ENCODE data around the gene CARNS1. TPM values are rescaled to one million over a fixed set of nuclear protein-coding genes. Genes with fewer than 3 reads are reported as not detected.
A peak's percentile ranks its signal among the peaks of the same experiment; 100 is the strongest.

The CARNS1 gene
- total and polyA plus RNA-seq, 2 of the 13 experiments (the other 11 are each of a cell fraction or from before 2014, with no cell fraction given): not detected

DNA sequence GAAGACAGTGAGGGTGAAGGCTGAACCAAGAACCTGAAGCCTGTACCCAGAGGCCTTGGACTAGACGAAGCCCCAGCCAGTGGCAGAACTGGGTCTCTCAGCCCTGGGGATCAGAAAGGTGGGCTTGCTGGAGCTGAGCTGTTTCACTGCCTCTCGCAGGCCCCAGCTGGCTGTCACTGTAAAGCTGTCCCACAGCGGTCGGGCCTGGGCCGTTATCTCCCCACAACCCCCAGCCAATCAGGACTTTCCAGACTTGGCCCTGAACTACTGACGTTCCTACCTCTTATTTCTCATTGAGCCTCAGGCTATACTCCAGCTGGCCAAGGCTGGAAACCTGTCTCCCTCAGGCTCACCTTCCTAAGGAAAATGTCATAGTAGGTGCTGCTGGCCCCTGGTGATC, 17.9 kb upstream of the CARNS1 start:
- TF ChIP-seq CHD4 (IDR thresholded peaks at IDR 0.05; ENCODE audit: borderline replicate concordance, low read length) (no peak), AGO2 (optimal IDR thresholded peaks at IDR 0.05; ENCODE audit: low read depth, low read length) (peak; percentile 20)
- H3K4me3 ChIP-seq (replicated peaks in 1 of 3; ENCODE audit: insufficient read depth in 1 of 3, low read depth in 2 of 3, low read length in 3 of 3): no peak overlapping the region
- POLR2A ChIA-PET: interaction anchor here (1.6 kb wide), 1 partner anchor 23 kb away, joined by 6 read pairs; no protein-coding TSS in a partner anchor
- WGBS (ENCODE audit: low lambda C conversion rate): 98% methylated on average over 5 of the region's 6 CpGs
- H3K9me3 ChIP-seq (ENCODE audit: low read length): no peaks in the 10 kb centered on the region
- peaks cover 16% of the 10 kb centered on the region for H3K79me2 ChIP-seq (ENCODE audit: insufficient read depth, low read length)
- H3K9ac ChIP-seq (ENCODE audit: insufficient read depth, low read depth, low read length): no peak overlapping the region
- H3K27ac ChIP-seq (ENCODE audit: extremely low read length, insufficient read depth, low read length): no peak overlapping the region
- no peak overlapping the region for H2AFZ ChIP-seq (ENCODE audit: low read length)
- no peak overlapping the region for H3K4me2 ChIP-seq (ENCODE audit: low read depth, low read length)
- no TSS peak for BruUV-seq (replicated peaks)
- DNase-seq (ENCODE audit: low spot score): no peak
- in situ Hi-C loops (cut with HindIII; ENCODE audit: extremely low pct_ligation_motif_present, low pct_unique_long_range_greater_than_20kb) (no loop called here), intact Hi-C loops (cut with micrococcal nuclease; ENCODE audit: unreplicated experiment) (no loop called here)
- H3K4me1 ChIP-seq (ENCODE audit: insufficient read depth, low read length): peaks cover 30% of the 10 kb centered on the region
- CTCF ChIA-PET (ENCODE audit: low intra/inter-chr PET ratio, low total read pairs): no interaction called here
- H4K20me1 ChIP-seq (ENCODE audit: insufficient read depth, low read length): peaks cover 3% of the 10 kb centered on the region; the same call in 1 of the 2 replicates
- FAIRE-seq: no peak
- H3K27me3 ChIP-seq (ENCODE audit: control insufficient read depth in 1 of 2, insufficient read depth in 2 of 2, low read length in 2 of 2): no peaks in the 10 kb centered on the region
- no peak for ATAC-seq
- peaks cover 19 to 27% of the 10 kb centered on the region in 2 experiments; a peak in 4 of 5 replicates for H3K36me3 ChIP-seq (replicated peaks in 1 of 2; ENCODE audit: control insufficient read depth in 1 of 2, insufficient read depth in 2 of 2, low read length in 2 of 2)

DNA sequence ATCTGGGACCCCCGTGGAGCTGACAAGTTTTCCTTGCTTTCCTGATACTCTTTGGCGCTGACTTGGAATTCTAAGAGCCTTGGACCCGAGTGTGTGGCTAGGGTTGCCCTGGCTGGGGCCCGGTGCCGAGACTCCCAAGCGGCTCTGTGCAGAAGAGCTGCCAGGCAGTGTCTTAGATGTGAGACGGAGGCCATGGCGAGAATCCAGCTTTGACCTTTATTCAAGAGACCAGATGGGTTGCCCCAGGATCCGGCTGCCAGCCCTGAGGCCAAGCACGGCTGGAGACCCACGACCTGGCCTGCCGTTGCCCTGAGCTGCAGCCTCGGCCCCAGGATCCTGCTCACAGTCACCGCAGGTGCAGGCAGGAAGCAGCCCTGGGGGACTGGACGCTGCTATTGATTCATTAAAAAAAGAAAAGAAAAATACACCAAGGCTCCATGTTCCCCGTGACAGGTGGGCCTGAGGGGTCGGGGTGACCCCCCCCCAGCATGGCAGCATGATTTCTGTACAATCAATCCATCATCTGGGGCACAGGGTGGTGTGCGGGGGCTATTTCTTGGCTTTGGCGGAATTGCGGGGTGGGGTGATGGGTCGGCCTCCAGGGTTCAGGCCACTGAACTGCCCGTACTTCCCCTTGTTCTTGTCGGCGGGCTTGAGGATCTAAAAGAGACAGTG, 17.4 kb upstream of the CARNS1 start:
- FAIRE-seq (no peak), DNase-seq (ENCODE audit: low spot score) (no peak), ATAC-seq (no peak)
- intact Hi-C loops (cut with micrococcal nuclease; ENCODE audit: unreplicated experiment) (no loop called here), in situ Hi-C loops (cut with HindIII; ENCODE audit: extremely low pct_ligation_motif_present, low pct_unique_long_range_greater_than_20kb) (no loop called here)
- H3K4me2 ChIP-seq (ENCODE audit: low read depth, low read length): no peak overlapping the region
- ChIA-PET POLR2A (interaction anchor here (1.6 kb wide), 1 partner anchor 23 kb away, joined by 6 read pairs; no protein-coding TSS in a partner anchor), CTCF (ENCODE audit: low intra/inter-chr PET ratio, low total read pairs) (no interaction called here)
- peaks cover 19 to 27% of the 10 kb centered on the region in 2 experiments; a peak in 4 of 5 replicates for H3K36me3 ChIP-seq (replicated peaks in 1 of 2; ENCODE audit: control insufficient read depth in 1 of 2, insufficient read depth in 2 of 2, low read length in 2 of 2)
- WGBS (ENCODE audit: low lambda C conversion rate): 96% methylated on average over 17 of the region's 24 CpGs
- peaks cover 14% of the 10 kb centered on the region for H3K79me2 ChIP-seq (ENCODE audit: insufficient read depth, low read length)
- H3K27ac ChIP-seq (ENCODE audit: extremely low read length, insufficient read depth, low read length): no peak overlapping the region
- H3K9ac ChIP-seq (ENCODE audit: insufficient read depth, low read depth, low read length): no peak overlapping the region
- TF ChIP-seq AGO2 (optimal IDR thresholded peaks at IDR 0.05; ENCODE audit: low read depth, low read length) (peak; percentile 15), ZNF615 (CRISPR knock-in tag; IDR thresholded peaks at IDR 0.05; ENCODE audit: borderline replicate concordance) (no peak), ESRRA (CRISPR knock-in tag; IDR thresholded peaks at IDR 0.05; ENCODE audit: low read depth) (no peak), ZNF230 (CRISPR knock-in tag; IDR thresholded peaks at IDR 0.05) (no peak)
- TF ChIP-seq, protein P1, sequence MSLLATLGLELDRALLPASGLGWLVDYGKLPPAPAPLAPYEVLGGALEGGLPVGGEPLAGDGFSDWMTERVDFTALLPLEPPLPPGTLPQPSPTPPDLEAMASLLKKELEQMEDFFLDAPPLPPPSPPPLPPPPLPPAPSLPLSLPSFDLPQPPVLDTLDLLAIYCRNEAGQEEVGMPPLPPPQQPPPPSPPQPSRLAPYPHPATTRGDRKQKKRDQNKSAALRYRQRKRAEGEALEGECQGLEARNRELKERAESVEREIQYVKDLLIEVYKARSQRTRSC (CRISPR knock-in tag; IDR thresholded peaks at IDR 0.05; ENCODE audit: low read depth): no peak
- no peak overlapping the region for H3K4me3 ChIP-seq (replicated peaks in 1 of 3; ENCODE audit: insufficient read depth in 1 of 3, low read depth in 2 of 3, low read length in 3 of 3)
- H3K9me3 ChIP-seq (ENCODE audit: low read length): no peaks in the 10 kb centered on the region
- peaks cover 3% of the 10 kb centered on the region; the same call in 1 of the 2 replicates for H4K20me1 ChIP-seq (ENCODE audit: insufficient read depth, low read length)
- H2AFZ ChIP-seq (ENCODE audit: low read length): no peak overlapping the region
- peaks cover 30% of the 10 kb centered on the region for H3K4me1 ChIP-seq (ENCODE audit: insufficient read depth, low read length)
- BruUV-seq (replicated peaks): no TSS peak
- no peaks in the 10 kb centered on the region for H3K27me3 ChIP-seq (ENCODE audit: control insufficient read depth in 1 of 2, insufficient read depth in 2 of 2, low read length in 2 of 2)
